ENCODE results near the gene ROR1.

- no peak for TF ChIP-seq POLR2A (IDR thresholded peaks at IDR 0.05; ENCODE audit: low read length)
- no peak for TF ChIP-seq GATA1 (IDR thresholded peaks at IDR 0.05; ENCODE audit: low read depth, low read length)
These were observed 135.7 kb downstream of the ROR1 start for GRCh38 chr1:63909526-63909925.
